Measurements from ENCODE around the gene SARNP. TPM values are rescaled to one million over a fixed set of nuclear protein-coding genes. Genes with fewer than 3 reads are reported as not detected.

Gene SARNP
- total and polyA plus RNA-seq, 9 of the 15 experiments (the other 6 are each of a cell fraction or from before 2014, with no cell fraction given), result 70.1 to 400 (median 198) TPM

DNA sequence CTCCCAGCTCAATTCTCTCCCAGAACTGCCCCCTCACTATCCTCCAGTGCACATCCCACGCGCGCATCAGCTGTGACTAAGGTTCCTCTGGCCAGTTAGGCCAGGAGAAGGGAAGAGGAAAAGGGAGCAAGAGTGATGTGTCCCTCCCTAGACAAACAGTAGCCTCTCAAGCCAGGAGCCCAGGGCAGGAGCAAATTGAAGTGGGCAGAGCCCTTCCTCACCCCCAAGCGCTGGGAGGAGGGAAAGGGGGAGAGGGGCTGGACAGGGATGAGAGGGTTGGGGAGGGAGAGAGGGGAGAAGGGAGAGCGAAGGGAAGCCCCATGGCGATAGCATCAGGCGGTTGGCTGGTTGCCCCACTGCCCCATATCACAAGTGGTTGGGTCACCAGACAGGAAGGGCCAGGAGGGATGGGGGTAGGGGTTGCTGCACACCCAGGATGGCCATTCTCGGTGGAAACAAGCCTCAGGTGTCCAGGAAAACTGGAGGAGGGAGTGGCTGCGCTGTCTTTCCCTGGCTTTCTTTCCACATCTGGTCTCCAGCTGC is 89.8 kb downstream of the SARNP start (continued):
- TF ChIP-seq, protein P1, sequence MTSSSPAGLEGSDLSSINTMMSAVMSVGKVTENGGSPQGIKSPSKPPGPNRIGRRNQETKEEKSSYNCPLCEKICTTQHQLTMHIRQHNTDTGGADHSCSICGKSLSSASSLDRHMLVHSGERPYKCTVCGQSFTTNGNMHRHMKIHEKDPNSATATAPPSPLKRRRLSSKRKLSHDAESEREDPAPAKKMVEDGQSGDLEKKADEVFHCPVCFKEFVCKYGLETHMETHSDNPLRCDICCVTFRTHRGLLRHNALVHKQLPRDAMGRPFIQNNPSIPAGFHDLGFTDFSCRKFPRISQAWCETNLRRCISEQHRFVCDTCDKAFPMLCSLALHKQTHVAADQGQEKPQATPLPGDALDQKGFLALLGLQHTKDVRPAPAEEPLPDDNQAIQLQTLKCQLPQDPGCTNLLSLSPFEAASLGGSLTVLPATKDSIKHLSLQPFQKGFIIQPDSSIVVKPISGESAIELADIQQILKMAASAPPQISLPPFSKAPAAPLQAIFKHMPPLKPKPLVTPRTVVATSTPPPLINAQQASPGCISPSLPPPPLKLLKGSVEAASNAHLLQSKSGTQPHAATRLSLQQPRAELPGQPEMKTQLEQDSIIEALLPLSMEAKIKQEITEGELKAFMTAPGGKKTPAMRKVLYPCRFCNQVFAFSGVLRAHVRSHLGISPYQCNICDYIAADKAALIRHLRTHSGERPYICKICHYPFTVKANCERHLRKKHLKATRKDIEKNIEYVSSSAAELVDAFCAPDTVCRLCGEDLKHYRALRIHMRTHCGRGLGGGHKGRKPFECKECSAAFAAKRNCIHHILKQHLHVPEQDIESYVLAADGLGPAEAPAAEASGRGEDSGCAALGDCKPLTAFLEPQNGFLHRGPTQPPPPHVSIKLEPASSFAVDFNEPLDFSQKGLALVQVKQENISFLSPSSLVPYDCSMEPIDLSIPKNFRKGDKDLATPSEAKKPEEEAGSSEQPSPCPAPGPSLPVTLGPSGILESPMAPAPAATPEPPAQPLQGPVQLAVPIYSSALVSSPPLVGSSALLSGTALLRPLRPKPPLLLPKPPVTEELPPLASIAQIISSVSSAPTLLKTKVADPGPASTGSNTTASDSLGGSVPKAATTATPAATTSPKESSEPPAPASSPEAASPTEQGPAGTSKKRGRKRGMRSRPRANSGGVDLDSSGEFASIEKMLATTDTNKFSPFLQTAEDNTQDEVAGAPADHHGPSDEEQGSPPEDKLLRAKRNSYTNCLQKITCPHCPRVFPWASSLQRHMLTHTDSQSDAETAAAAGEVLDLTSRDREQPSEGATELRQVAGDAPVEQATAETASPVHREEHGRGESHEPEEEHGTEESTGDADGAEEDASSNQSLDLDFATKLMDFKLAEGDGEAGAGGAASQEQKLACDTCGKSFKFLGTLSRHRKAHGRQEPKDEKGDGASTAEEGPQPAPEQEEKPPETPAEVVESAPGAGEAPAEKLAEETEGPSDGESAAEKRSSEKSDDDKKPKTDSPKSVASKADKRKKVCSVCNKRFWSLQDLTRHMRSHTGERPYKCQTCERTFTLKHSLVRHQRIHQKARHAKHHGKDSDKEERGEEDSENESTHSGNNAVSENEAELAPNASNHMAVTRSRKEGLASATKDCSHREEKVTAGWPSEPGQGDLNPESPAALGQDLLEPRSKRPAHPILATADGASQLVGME (CRISPR knock-in tag; IDR thresholded peaks at IDR 0.05), result no peak
- no peak for TF ChIP-seq JUNB (CRISPR knock-in tag; conservative IDR thresholded peaks at IDR 0.05)
- no peak for TF ChIP-seq HSF4 (CRISPR knock-in tag; IDR thresholded peaks at IDR 0.05; ENCODE audit: borderline replicate concordance)
- no peak for TF ChIP-seq BDP1 (IDR thresholded peaks at IDR 0.05; ENCODE audit: insufficient read depth, insufficient read length)
- TF ChIP-seq, protein P2, sequence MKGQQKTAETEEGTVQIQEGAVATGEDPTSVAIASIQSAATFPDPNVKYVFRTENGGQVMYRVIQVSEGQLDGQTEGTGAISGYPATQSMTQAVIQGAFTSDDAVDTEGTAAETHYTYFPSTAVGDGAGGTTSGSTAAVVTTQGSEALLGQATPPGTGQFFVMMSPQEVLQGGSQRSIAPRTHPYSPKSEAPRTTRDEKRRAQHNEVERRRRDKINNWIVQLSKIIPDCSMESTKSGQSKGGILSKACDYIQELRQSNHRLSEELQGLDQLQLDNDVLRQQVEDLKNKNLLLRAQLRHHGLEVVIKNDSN (CRISPR knock-in tag; IDR thresholded peaks at IDR 0.05), result 0 out of 2 replicates have a peak, but pooled peaks have one; percentile 14
- no peak; a peak in 1 of 4 replicates for TF ChIP-seq KDM4B (IDR thresholded peaks at IDR 0.05; ENCODE audit: borderline replicate concordance in 2 of 2, low read depth in 1 of 2)
- TF ChIP-seq HOXB6 (CRISPR knock-in tag; IDR thresholded peaks at IDR 0.05; ENCODE audit: borderline replicate concordance), result no peak
- TF ChIP-seq NCOR1 (IDR thresholded peaks at IDR 0.05), result peak; percentile 68
- TF ChIP-seq, protein P3, sequence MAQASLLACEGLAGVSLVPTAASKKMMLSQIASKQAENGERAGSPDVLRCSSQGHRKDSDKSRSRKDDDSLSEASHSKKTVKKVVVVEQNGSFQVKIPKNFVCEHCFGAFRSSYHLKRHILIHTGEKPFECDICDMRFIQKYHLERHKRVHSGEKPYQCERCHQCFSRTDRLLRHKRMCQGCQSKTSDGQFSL (CRISPR knock-in tag; IDR thresholded peaks at IDR 0.05), result no peak
- TF ChIP-seq, protein P3 (tag; IDR thresholded peaks at IDR 0.05), result 0 out of 4 replicates have a peak, but pooled peaks of 1 of the 2 experiments have one; percentile 3
- no peak for TF ChIP-seq SAFB (IDR thresholded peaks at IDR 0.05; ENCODE audit: borderline replicate concordance, low read depth, low read length)
- peak; percentile 86; the same call in 1 of the 2 replicates for TF ChIP-seq RNF2 (IDR thresholded peaks at IDR 0.05)
- peak; percentile 62 for TF ChIP-seq CEBPB (tag; IDR thresholded peaks at IDR 0.05)
- peak; percentile 59 for TF ChIP-seq POLR2A (conservative IDR thresholded peaks at IDR 0.05)
- TF ChIP-seq NR2C2 (CRISPR knock-in tag; IDR thresholded peaks at IDR 0.05), result no peak
- TF ChIP-seq NR2C2 (tag; IDR thresholded peaks at IDR 0.05), result peak; percentile 67; the same call in 1 of the 2 replicates
- no peak for TF ChIP-seq ZNF445 (CRISPR knock-in tag; IDR thresholded peaks at IDR 0.05; ENCODE audit: low read depth)
- TF ChIP-seq, protein P4, sequence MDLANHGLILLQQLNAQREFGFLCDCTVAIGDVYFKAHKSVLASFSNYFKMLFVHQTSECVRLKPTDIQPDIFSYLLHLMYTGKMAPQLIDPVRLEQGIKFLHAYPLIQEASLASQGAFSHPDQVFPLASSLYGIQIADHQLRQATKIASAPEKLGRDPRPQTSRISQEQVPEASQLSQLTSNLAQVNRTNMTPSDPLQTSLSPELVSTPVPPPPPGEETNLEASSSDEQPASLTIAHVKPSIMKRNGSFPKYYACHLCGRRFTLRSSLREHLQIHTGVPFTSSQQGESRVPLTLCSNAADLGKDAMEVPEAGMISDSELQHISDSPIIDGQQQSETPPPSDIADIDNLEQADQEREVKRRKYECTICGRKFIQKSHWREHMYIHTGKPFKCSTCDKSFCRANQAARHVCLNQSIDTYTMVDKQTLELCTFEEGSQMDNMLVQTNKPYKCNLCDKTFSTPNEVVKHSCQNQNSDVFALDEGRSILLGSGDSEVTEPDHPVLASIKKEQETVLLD (IDR thresholded peaks at IDR 0.05), result 0 out of 2 replicates have a peak, but pooled peaks have one; percentile 17
- 0 out of 2 replicates have a peak, but pooled peaks have one; percentile 66 for TF ChIP-seq TOE1 (IDR thresholded peaks at IDR 0.05; ENCODE audit: borderline replicate concordance)
- TF ChIP-seq TOE1 (CRISPR knock-in tag; IDR thresholded peaks at IDR 0.05; ENCODE audit: borderline replicate concordance, low read depth), result no peak
- peak; percentile 38; the same call in 1 of the 2 replicates for TF ChIP-seq GATA2 (CRISPR knock-in tag; IDR thresholded peaks at IDR 0.05)

Data from K562 (cell line).